HEK293 (cell line): ENCODE measurements around the gene ALDH7A1.

ENCODE experiments used
- BCL6B ChIP-seq: fragments of 450-650 bp; formaldehyde crosslinking; IDR thresholded peaks from 2 replicates; pipeline ENCODE4 v1.5.1; 2017; ENCODE audit warnings: missing biosample characterization, missing genetic modification characterization
- GLIS2 ChIP-seq: fragments of 450-650 bp; formaldehyde crosslinking; IDR thresholded peaks from 2 replicates; pipeline ENCODE4 v1.5.1; 2016; ENCODE audit warnings: missing biosample characterization, missing genetic modification characterization
- KLF7 ChIP-seq: fragments of 450-650 bp; formaldehyde crosslinking; IDR thresholded peaks from 2 replicates; pipeline ENCODE4 v1.5.1; 2016; ENCODE audit warnings: missing biosample characterization, missing genetic modification characterization, borderline replicate concordance
- SCRT2 ChIP-seq: fragments of 450-650 bp; formaldehyde crosslinking; IDR thresholded peaks from 2 replicates; pipeline ENCODE4 v1.5.1; 2016; ENCODE audit warnings: missing biosample characterization, missing genetic modification characterization
- ZNF10 ChIP-seq: fragments of 450-650 bp; formaldehyde crosslinking; IDR thresholded peaks from 2 replicates; pipeline ENCODE4 v1.5.1; 2017; ENCODE audit warnings: missing biosample characterization, missing genetic modification characterization
- ZNF132 ChIP-seq: fragments of 450-650 bp; formaldehyde crosslinking; IDR thresholded peaks from 2 replicates; pipeline ENCODE4 v1.5.1; 2017; ENCODE audit warnings: missing biosample characterization, missing genetic modification characterization, borderline replicate concordance
- ZNF138 ChIP-seq: fragments of 450-650 bp; formaldehyde crosslinking; IDR thresholded peaks from 2 replicates; pipeline ENCODE4 v1.5.1; 2016; ENCODE audit warnings: missing biosample characterization, missing genetic modification characterization, borderline replicate concordance
- ZNF184 ChIP-seq: fragments of 450-650 bp; IDR thresholded peaks from 2 replicates; pipeline ENCODE4 v1.5.1; 2018; ENCODE audit warnings: missing biosample characterization, mild to moderate bottlenecking, missing genetic modification characterization
- ZNF202 ChIP-seq: fragments of 450-650 bp; formaldehyde crosslinking; IDR thresholded peaks from 2 replicates; pipeline ENCODE4 v1.5.1; 2016; ENCODE audit warnings: missing biosample characterization, missing genetic modification characterization, borderline replicate concordance
- ZNF302 ChIP-seq: fragments of 450-650 bp; formaldehyde crosslinking; IDR thresholded peaks from 2 replicates; pipeline ENCODE4 v1.5.1; 2016; ENCODE audit warnings: missing biosample characterization, missing genetic modification characterization, low read depth
- ZNF311 ChIP-seq: fragments of 450-650 bp; formaldehyde crosslinking; IDR thresholded peaks from 2 replicates; pipeline ENCODE4 v1.5.1; 2017; ENCODE audit warnings: missing biosample characterization, missing genetic modification characterization, borderline replicate concordance
- ZNF324 ChIP-seq: fragments of 450-650 bp; formaldehyde crosslinking; IDR thresholded peaks from 2 replicates; pipeline ENCODE4 v1.5.1; 2016; ENCODE audit warnings: missing biosample characterization, missing genetic modification characterization
- ZNF518A ChIP-seq: fragments of 450-650 bp; formaldehyde crosslinking; conservative IDR thresholded peaks from 2 replicates; pipeline ENCODE4 v1.5.1; 2016; ENCODE audit warnings: low read depth, missing biosample characterization, missing genetic modification characterization
- ZNF558 ChIP-seq: fragments of 450-650 bp; formaldehyde crosslinking; IDR thresholded peaks from 2 replicates; pipeline ENCODE4 v1.5.1; 2016; ENCODE audit warnings: missing biosample characterization, missing genetic modification characterization
- ZNF580 ChIP-seq: fragments of 450-650 bp; formaldehyde crosslinking; IDR thresholded peaks from 2 replicates; pipeline ENCODE4 v1.5.1; 2016; ENCODE audit warnings: missing biosample characterization, missing genetic modification characterization
- ZNF777 ChIP-seq: fragments of 450-650 bp; formaldehyde crosslinking; IDR thresholded peaks from 2 replicates; pipeline ENCODE4 v1.5.1; 2017; ENCODE audit warnings: missing biosample characterization, missing genetic modification characterization, borderline replicate concordance
- ZNF785 ChIP-seq: fragments of 450-650 bp; formaldehyde crosslinking; IDR thresholded peaks from 2 replicates; pipeline ENCODE4 v1.5.1; 2016; ENCODE audit warnings: missing biosample characterization, missing genetic modification characterization
- ZNF843 ChIP-seq: fragments of 450-650 bp; formaldehyde crosslinking; IDR thresholded peaks from 2 replicates; pipeline ENCODE4 v1.5.1; 2016; ENCODE audit warnings: missing biosample characterization, missing genetic modification characterization
- ZSCAN30 ChIP-seq: fragments of 450-650 bp; IDR thresholded peaks from 2 replicates; pipeline ENCODE4 v1.5.1; 2018; ENCODE audit warnings: missing biosample characterization, mild to moderate bottlenecking, missing genetic modification characterization, moderate library complexity
- TF ChIP-seq, protein P1 (sequence below): fragments of 450-650 bp; formaldehyde crosslinking; IDR thresholded peaks from 2 replicates; pipeline ENCODE4 v1.5.1; 2016; ENCODE audit warnings: missing biosample characterization, missing genetic modification characterization
- TF ChIP-seq, protein P2 (sequence below): fragments of 450-650 bp; formaldehyde crosslinking; IDR thresholded peaks from 2 replicates; pipeline ENCODE4 v1.5.1; 2016; ENCODE audit warnings: missing biosample characterization, missing genetic modification characterization
- TF ChIP-seq, protein P3 (sequence below): fragments of 450-650 bp; formaldehyde crosslinking; IDR thresholded peaks from 2 replicates; pipeline ENCODE4 v1.5.1; 2016; ENCODE audit warnings: missing biosample characterization, missing genetic modification characterization
- TF ChIP-seq, protein P4 (sequence below): fragments of 450-650 bp; formaldehyde crosslinking; IDR thresholded peaks from 2 replicates; pipeline ENCODE4 v1.5.1; 2016; ENCODE audit warnings: missing biosample characterization, missing genetic modification characterization

The ALDH7A1 gene

DNA sequence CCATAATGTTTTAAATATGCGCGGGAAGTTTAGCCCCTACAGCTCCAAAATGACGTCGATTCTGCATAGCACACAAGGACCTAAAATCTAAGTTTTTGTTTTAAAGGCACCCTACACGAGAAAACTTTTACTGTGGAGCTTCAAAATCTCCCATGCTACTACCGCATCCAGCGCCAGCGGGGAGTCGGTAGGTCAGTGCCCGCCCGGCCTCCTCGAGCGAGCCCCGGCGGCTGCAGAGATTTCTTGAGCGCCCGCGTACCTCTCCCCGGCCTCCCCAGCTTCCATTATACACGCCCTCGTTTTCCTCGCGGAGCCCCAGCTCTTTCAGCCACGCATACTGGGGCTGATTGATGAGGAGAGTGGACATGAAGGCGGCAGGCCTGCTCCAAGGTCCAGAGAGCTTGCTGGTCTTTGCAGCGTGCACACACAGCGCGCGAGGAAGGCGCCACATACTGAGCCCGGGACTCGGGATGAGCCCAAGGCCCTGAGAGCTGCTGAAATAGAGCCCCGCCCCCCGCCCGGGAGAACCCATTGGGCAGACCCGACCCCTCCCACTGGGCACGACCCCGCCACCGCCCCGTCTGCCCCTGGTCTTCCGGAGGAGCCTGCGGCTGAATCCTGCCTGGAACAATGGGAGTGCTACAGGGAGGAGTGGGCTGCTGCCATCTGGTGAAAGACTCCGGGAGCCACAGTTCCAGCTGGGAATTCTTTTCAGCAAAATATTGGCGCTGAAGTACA, at the start of gene ALDH7A1 (continued):
- TF ChIP-seq, protein P1, sequence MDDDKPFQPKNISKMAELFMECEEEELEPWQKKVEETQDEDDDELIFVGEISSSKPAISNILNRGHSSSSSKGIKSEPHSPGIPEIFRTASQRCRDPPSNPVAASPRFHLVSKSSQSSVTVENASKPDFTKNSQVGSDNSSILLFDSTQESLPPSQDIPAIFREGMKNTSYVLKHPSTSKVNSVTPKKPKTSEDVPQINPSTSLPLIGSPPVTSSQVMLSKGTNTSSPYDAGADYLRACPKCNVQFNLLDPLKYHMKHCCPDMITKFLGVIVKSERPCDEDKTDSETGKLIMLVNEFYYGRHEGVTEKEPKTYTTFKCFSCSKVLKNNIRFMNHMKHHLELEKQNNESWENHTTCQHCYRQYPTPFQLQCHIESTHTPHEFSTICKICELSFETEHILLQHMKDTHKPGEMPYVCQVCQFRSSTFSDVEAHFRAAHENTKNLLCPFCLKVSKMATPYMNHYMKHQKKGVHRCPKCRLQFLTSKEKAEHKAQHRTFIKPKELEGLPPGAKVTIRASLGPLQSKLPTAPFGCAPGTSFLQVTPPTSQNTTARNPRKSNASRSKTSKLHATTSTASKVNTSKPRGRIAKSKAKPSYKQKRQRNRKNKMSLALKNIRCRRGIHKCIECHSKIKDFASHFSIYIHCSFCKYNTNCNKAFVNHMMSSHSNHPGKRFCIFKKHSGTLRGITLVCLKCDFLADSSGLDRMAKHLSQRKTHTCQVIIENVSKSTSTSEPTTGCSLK (tag by site-specific recombination): no peak
- TF ChIP-seq ZNF843 (tag by site-specific recombination) (no peak), KLF7 (tag by site-specific recombination) (0 out of 2 replicates have a peak, but pooled peaks have one; percentile 70), ZNF785 (no peak), ZNF302 (no peak), ZNF518A (tag by site-specific recombination) (peak; percentile 41), ZNF10 (tag by site-specific recombination) (no peak), ZNF324 (tag by site-specific recombination) (no peak; the same call in 1 of the 2 replicates), SCRT2 (tag by site-specific recombination) (peak; percentile 25; the same call in 1 of the 2 replicates), GLIS2 (peak; percentile 67; the same call in 1 of the 2 replicates), ZNF558 (tag by site-specific recombination) (no peak), ZNF777 (tag by site-specific recombination) (no peak), ZNF311 (tag by site-specific recombination) (no peak), ZNF138 (tag by site-specific recombination) (no peak), ZNF202 (no peak), ZSCAN30 (tag by site-specific recombination) (peak; percentile 91), ZNF132 (tag by site-specific recombination) (no peak), ZNF184 (no peak), BCL6B (tag by site-specific recombination) (no peak), ZNF580 (tag by site-specific recombination) (no peak)
- TF ChIP-seq, protein P2, sequence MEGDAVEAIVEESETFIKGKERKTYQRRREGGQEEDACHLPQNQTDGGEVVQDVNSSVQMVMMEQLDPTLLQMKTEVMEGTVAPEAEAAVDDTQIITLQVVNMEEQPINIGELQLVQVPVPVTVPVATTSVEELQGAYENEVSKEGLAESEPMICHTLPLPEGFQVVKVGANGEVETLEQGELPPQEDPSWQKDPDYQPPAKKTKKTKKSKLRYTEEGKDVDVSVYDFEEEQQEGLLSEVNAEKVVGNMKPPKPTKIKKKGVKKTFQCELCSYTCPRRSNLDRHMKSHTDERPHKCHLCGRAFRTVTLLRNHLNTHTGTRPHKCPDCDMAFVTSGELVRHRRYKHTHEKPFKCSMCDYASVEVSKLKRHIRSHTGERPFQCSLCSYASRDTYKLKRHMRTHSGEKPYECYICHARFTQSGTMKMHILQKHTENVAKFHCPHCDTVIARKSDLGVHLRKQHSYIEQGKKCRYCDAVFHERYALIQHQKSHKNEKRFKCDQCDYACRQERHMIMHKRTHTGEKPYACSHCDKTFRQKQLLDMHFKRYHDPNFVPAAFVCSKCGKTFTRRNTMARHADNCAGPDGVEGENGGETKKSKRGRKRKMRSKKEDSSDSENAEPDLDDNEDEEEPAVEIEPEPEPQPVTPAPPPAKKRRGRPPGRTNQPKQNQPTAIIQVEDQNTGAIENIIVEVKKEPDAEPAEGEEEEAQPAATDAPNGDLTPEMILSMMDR (tag by site-specific recombination): peak; percentile 77
- TF ChIP-seq, protein P3, sequence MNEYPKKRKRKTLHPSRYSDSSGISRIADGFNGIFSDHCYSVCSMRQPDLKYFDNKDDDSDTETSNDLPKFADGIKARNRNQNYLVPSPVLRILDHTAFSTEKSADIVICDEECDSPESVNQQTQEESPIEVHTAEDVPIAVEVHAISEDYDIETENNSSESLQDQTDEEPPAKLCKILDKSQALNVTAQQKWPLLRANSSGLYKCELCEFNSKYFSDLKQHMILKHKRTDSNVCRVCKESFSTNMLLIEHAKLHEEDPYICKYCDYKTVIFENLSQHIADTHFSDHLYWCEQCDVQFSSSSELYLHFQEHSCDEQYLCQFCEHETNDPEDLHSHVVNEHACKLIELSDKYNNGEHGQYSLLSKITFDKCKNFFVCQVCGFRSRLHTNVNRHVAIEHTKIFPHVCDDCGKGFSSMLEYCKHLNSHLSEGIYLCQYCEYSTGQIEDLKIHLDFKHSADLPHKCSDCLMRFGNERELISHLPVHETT (tag by site-specific recombination): 0 out of 2 replicates have a peak, but pooled peaks have one; percentile 30
- TF ChIP-seq, protein P4, sequence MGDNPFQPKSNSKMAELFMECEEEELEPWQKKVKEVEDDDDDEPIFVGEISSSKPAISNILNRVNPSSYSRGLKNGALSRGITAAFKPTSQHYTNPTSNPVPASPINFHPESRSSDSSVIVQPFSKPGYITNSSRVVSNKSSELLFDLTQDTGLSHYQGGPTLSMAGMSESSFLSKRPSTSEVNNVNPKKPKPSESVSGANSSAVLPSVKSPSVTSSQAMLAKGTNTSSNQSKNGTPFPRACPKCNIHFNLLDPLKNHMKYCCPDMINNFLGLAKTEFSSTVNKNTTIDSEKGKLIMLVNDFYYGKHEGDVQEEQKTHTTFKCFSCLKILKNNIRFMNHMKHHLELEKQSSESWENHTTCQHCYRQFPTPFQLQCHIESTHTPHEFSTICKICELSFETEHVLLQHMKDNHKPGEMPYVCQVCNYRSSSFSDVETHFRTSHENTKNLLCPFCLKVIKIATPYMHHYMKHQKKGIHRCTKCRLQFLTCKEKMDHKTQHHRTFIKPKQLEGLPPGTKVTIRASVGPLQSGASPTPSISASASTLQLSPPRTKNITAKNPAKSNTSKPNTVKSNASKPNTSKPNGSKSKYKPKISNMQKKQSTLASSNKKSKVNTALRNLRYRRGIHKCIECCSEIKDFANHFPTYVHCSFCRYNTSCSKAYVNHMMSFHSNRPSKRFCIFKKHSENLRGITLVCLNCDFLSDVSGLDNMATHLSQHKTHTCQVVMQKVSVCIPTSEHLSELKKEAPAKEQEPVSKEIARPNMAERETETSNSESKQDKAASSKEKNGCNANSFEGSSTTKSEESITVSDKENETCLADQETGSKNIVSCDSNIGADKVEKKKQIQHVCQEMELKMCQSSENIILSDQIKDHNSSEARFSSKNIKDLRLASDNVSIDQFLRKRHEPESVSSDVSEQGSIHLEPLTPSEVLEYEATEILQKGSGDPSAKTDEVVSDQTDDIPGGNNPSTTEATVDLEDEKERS (tag by site-specific recombination): no peak
